B cell (primary cell): ENCODE measurements around the gene ARHGEF38. TPM values are rescaled to one million over a fixed set of nuclear protein-coding genes. Genes with fewer than 3 reads are reported as not detected.
A peak's percentile ranks its signal among the peaks of the same experiment; 100 is the strongest.

Experiments used
- ATAC-seq: fragments of 200-7000 bp; cut with Tn5 transposase; one replicate; pipeline ENCODE4 v1.10.0; 2021; ENCODE audit warnings: low read depth, mild to moderate bottlenecking, moderate number of reproducible peaks, moderate library complexity
- CTCF ChIA-PET: fragments of 350-600 bp; sonication (Branson Sonifier 250); formaldehyde crosslinking; loops from one replicate; lab custom pipeline; 2021; ENCODE audit warnings: antibody characterized with exemption, inconsistent platforms; lab: Charles Lee
- POLR2A ChIA-PET: fragments of 350-600 bp; sonication (Branson Sonifier 250); formaldehyde crosslinking; loops from one replicate; lab custom pipeline; 2021; ENCODE audit warnings: antibody characterized with exemption; lab: Charles Lee
- DNase-seq: peaks from one replicate; pipeline ENCODE4 v3.0.0; 2013
- H2AFZ ChIP-seq: 2 replicates; pipeline ENCODE4 v1.6.1; 2012; ENCODE audit warnings: mild to moderate bottlenecking, low read depth, low read length; ENCODE audit not compliant: insufficient read depth, poor library complexity, severe bottlenecking
- H3K27ac ChIP-seq, 2 donors: 1 replicate in 1 of 2; 2 replicates in 1 of 2; pipeline ENCODE4 v1.5.1; 2012 to 2013; ENCODE audit warnings: low read length in 2 of 2, mild to moderate bottlenecking in 2 of 2, moderate library complexity in 1 of 2
- H3K27me3 ChIP-seq, 4 experiments: fragments of 200-600 bp in 1 of 4; sonication (generic) in 1 of 4; replicated peaks in 1 of 4; 1 replicate in 2 of 4; 2 replicates in 2 of 4; pipeline versions ENCODE4 v1.6.1 to v1.7.0; 2013 to 2016; ENCODE audit warnings: low read length in 3 of 4, mild to moderate bottlenecking in 2 of 4, mixed read lengths in 1 of 4, moderate library complexity in 1 of 4; ENCODE audit not compliant: insufficient read depth in 4 of 4, control insufficient read depth in 3 of 4; ENCODE audit errors: control extremely low read depth in 1 of 4
- H3K36me3 ChIP-seq, 2 experiments: replicated peaks in 1 of 2; 1 replicate in 1 of 2; 2 replicates in 1 of 2; pipeline versions ENCODE4 v1.6.1 to v1.7.1; 2013; ENCODE audit warnings: low read length in 1 of 2; ENCODE audit not compliant: insufficient read depth in 2 of 2, control insufficient read depth in 1 of 2; ENCODE audit errors: control extremely low read depth in 1 of 2, extremely low read depth in 1 of 2
- H3K4me1 ChIP-seq, 2 donors: fragments of 200-600 bp in 1 of 2; sonication (generic) in 1 of 2; 1 replicate in 1 of 2; 2 replicates in 1 of 2; pipeline versions ENCODE4 v1.5.1 to v1.6.1; 2013 to 2017; ENCODE audit warnings: low read length in 2 of 2; ENCODE audit not compliant: control insufficient read depth in 2 of 2, insufficient read depth in 2 of 2
- H3K4me2 ChIP-seq: replicated peaks from 2 replicates; pipeline ENCODE3; 2012; ENCODE audit warnings: mild to moderate bottlenecking, low read depth, low read length; ENCODE audit not compliant: poor library complexity, severe bottlenecking
- H3K4me3 ChIP-seq, 5 experiments: fragments of 200-600 bp in 1 of 5; sonication (generic) in 1 of 5; 1 replicate in 3 of 5; 2 replicates in 2 of 5; pipeline versions ENCODE4 v1.5.1 to v1.7.0; 2011 to 2016; ENCODE audit warnings: low read length in 4 of 5, mild to moderate bottlenecking in 4 of 5, low read depth in 2 of 5, control low read depth in 1 of 5, moderate library complexity in 1 of 5; ENCODE audit not compliant: insufficient read depth in 1 of 5; ENCODE audit errors: control extremely low read depth in 1 of 5, extremely low read depth in 1 of 5
- H3K79me2 ChIP-seq: fragments of 200-600 bp; sonication (generic); one replicate; pipeline ENCODE4 v1.6.0; 2016; ENCODE audit warnings: low read length; ENCODE audit not compliant: control insufficient read depth, insufficient read depth
- H3K9ac ChIP-seq: fragments of 200-600 bp; sonication (generic); 2 replicates; pipeline ENCODE4 v1.6.1; 2017; ENCODE audit warnings: mild to moderate bottlenecking, low read length, moderate library complexity
- H3K9me3 ChIP-seq, 3 donors: one replicate each; pipeline versions ENCODE4 v1.6.1 to v1.7.1; 2013; ENCODE audit warnings: low read length in 2 of 3; ENCODE audit not compliant: control insufficient read depth in 2 of 3, insufficient read depth in 1 of 3; ENCODE audit errors: control extremely low read depth in 1 of 3
- H4K20me1 ChIP-seq: 2 replicates; pipeline ENCODE4 v1.6.0; 2012; ENCODE audit warnings: mild to moderate bottlenecking, low read length; ENCODE audit not compliant: insufficient read depth, control insufficient read depth, poor library complexity, severe bottlenecking
- H3K27ac Mint-ChIP-seq: one replicate; pipeline ENCODE4 v1.8.0; 2021; ENCODE audit warnings: mixed read lengths
- H3K27me3 Mint-ChIP-seq: one replicate; pipeline ENCODE4 v1.8.0; 2021; ENCODE audit warnings: mixed read lengths
- H3K4me1 Mint-ChIP-seq: one replicate; pipeline ENCODE4 v1.8.0; 2021; ENCODE audit warnings: mixed read lengths
- H3K4me3 Mint-ChIP-seq: one replicate; pipeline ENCODE4 v1.8.0; 2021; ENCODE audit warnings: mixed read lengths
- H3K9me3 Mint-ChIP-seq: one replicate; pipeline ENCODE4 v1.8.0; 2022; ENCODE audit warnings: mixed read lengths; ENCODE audit not compliant: insufficient read depth
- EZH2 ChIP-seq: IDR thresholded peaks from 2 replicates; pipeline ENCODE4 v1.6.1; 2012; ENCODE audit warnings: borderline replicate concordance, low read depth, mild to moderate bottlenecking, moderate library complexity, low read length; ENCODE audit not compliant: insufficient read depth, poor library complexity, severe bottlenecking
- WGBS: methylation state at CpG from one replicate; pipeline ENCODE4 v1.1.5; 2013; ENCODE audit warnings: missing lambda C conversion rate; ENCODE audit not compliant: insufficient coverage; 5-methylcytosine and 5-hydroxymethylcytosine counted together
- intact Hi-C: fragments of 100-400 bp; cut with micrococcal nuclease; formaldehyde crosslinking; loops from one replicate; pipeline ENCODE4 v1.10.0; 2022
- polyA plus RNA-seq: library from polyadenylated mRNA; depleted of rRNA; stranded (reverse); fragments of >200 nt; gene quantifications from 2 replicates; pipeline ENCODE4 v1.2.3, GENCODE V29; 2012
- total RNA-seq, 2 donors: library from RNA; stranded (reverse); fragments of 120-200 nt in 1 of 2; gene quantifications; 1 replicate in 1 of 2; 2 replicates in 1 of 2; pipeline versions ENCODE4 v1.2.3 to v1.2.4, GENCODE V29; 2013 to 2022
- TF ChIP-seq, protein P1 (sequence below): fragments of 200-600 bp; IDR thresholded peaks from one replicate; pipeline ENCODE4 v1.8.0; 2022; ENCODE audit warnings: antibody characterized with exemption, mild to moderate bottlenecking

The ARHGEF38 gene
- total and polyA plus RNA-seq, 2 donors (not counting 1 experiment from before 2014, with no cell fraction given) = not detected

DNA sequence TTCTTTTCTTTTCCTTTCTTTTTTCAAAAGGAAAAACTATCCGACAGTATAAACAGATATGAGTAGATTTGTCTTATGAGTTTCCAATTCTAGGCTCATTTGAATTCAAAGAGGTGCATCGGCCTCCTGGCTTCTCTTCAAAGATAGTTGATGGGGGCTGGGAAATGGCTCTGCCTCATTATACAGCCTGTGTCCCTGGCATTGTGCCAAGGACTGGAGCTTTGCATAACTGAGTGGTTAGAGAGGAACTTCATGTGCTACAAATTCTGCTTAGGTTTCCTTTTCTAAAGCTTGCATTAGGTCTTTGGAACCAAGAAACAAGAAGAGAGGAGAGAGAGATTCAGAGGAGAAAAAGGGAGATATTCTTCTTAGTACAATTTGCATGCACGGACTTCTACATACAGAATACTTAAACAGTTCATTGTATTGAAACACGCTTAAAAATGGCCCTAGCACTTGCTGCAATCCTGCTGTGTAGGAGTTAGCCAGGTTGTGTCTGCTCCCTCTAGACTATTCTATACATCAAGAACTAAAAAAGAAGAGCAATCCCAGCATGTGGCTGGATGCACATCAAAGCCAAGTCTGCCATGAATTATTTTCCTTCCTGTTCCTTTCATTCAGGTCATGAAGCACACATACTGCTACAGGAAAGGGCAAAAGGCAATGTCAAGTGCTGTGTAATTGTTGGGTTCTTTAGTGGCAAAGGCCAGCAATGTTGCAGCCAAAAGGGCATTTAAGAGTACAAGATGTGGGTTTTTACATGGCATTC is 85.2 kb downstream of the ARHGEF38 start:
- H4K20me1 ChIP-seq = no peaks in the 10 kb centered on the region
- H3K4me2 ChIP-seq = peak overlapping the region; percentile 10
- Mint-ChIP-seq H3K4me1 (peaks cover 15% of the 10 kb centered on the region), H3K4me3 (no peak overlapping the region), H3K27me3 (no peaks in the 10 kb centered on the region), H3K27ac (no peak overlapping the region), H3K9me3 (no peaks in the 10 kb centered on the region)
- ChIA-PET CTCF (no interaction called here), POLR2A (no interaction called here)
- no peak overlapping the region for H3K4me3 ChIP-seq
- no peak overlapping the region for H3K27ac ChIP-seq
- peaks cover 7 to 12% of the 10 kb centered on the region in 2 donors for H3K4me1 ChIP-seq
- H3K27me3 ChIP-seq = no peaks in the 10 kb centered on the region
- no peak overlapping the region for H3K9ac ChIP-seq
- H2AFZ ChIP-seq = peak overlapping the region; percentile 3
- no peaks in the 10 kb centered on the region for H3K79me2 ChIP-seq
- no peaks in the 10 kb centered on the region for H3K9me3 ChIP-seq
- 46% methylated on average over 3 of the region's 4 CpGs for WGBS
- TF ChIP-seq, protein P1, sequence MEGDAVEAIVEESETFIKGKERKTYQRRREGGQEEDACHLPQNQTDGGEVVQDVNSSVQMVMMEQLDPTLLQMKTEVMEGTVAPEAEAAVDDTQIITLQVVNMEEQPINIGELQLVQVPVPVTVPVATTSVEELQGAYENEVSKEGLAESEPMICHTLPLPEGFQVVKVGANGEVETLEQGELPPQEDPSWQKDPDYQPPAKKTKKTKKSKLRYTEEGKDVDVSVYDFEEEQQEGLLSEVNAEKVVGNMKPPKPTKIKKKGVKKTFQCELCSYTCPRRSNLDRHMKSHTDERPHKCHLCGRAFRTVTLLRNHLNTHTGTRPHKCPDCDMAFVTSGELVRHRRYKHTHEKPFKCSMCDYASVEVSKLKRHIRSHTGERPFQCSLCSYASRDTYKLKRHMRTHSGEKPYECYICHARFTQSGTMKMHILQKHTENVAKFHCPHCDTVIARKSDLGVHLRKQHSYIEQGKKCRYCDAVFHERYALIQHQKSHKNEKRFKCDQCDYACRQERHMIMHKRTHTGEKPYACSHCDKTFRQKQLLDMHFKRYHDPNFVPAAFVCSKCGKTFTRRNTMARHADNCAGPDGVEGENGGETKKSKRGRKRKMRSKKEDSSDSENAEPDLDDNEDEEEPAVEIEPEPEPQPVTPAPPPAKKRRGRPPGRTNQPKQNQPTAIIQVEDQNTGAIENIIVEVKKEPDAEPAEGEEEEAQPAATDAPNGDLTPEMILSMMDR = no peak
- TF ChIP-seq EZH2 = no peak
- no peaks in the 10 kb centered on the region for H3K36me3 ChIP-seq
- peak; percentile 55 for DNase-seq
- ATAC-seq = peak; percentile 53
- intact Hi-C loops = no loop called here

DNA sequence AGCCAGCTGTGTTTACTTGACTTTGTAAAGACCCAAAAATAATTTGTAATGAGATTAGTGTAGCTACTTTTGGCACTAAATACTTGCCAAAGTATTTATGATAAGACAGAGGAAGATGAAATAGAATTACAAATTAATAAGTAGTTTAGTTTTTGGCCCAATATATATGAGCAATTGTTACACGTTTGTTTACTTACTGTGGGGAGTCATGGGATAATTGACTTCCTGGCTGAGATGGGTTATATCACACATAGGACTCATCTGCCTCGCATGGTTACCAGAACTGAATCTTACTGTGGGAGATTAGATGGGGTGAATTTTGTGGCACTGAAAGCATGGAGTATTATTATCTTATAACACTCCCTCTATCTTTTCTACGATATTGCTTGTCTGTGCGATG is 89.4 kb downstream of the ARHGEF38 start:
- intact Hi-C loops = no loop called here
- Histone ChIP-seq H3K4me3 (no peak overlapping the region), H3K4me1 (peaks cover 7% of the 10 kb centered on the region in 2 donors), H3K9ac (no peak overlapping the region), H2AFZ (no peak overlapping the region), H4K20me1 (no peaks in the 10 kb centered on the region), H3K27ac (no peak overlapping the region), H3K4me2 (no peak overlapping the region), H3K9me3 (no peaks in the 10 kb centered on the region), H3K36me3 (no peaks in the 10 kb centered on the region), H3K27me3 (no peaks in the 10 kb centered on the region), H3K79me2 (no peaks in the 10 kb centered on the region)
- no peak for DNase-seq
- no peak overlapping the region for H3K4me3 Mint-ChIP-seq
- ChIA-PET CTCF (no interaction called here), POLR2A (no interaction called here)
- no CpG with 5 or more reads among the region's 4 CpGs for WGBS
- peaks cover 9% of the 10 kb centered on the region for H3K27me3 Mint-ChIP-seq
- TF ChIP-seq, protein P1 = no peak
- no peak for TF ChIP-seq EZH2
- H3K27ac Mint-ChIP-seq = no peak overlapping the region
- ATAC-seq = no peak
- H3K9me3 Mint-ChIP-seq = no peaks in the 10 kb centered on the region
- peaks cover 9% of the 10 kb centered on the region for H3K4me1 Mint-ChIP-seq
